Measurements from ENCODE around the gene DPP6. TPM values are rescaled to one million over a fixed set of nuclear protein-coding genes. Genes with fewer than 3 reads are reported as not detected.

Gene DPP6
- total and polyA plus RNA-seq, 9 donors: 0.22 to 3.9 (median 1.3) TPM; not detected in 1

DNA sequence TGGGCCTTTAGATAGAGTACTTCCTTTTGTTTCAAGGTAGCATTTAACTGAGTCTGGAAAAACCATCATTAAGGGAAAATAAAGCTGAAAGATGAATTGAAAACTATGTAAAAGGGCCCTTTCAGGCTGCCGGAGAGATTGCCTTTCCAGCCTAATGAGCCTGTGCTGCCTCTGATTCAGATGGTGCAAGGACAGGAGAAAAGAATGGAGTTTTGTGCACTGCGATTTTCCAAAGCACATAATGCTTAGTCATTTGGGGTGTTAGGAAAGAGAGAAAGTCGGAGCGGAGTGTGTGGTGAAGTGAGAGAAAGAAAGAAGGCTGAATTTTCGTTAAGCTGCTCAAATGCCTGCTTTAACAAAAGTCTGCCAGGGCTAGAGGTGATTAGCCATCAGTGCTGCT is 691.0 kb downstream of the DPP6 start:
- TF ChIP-seq, protein P1, sequence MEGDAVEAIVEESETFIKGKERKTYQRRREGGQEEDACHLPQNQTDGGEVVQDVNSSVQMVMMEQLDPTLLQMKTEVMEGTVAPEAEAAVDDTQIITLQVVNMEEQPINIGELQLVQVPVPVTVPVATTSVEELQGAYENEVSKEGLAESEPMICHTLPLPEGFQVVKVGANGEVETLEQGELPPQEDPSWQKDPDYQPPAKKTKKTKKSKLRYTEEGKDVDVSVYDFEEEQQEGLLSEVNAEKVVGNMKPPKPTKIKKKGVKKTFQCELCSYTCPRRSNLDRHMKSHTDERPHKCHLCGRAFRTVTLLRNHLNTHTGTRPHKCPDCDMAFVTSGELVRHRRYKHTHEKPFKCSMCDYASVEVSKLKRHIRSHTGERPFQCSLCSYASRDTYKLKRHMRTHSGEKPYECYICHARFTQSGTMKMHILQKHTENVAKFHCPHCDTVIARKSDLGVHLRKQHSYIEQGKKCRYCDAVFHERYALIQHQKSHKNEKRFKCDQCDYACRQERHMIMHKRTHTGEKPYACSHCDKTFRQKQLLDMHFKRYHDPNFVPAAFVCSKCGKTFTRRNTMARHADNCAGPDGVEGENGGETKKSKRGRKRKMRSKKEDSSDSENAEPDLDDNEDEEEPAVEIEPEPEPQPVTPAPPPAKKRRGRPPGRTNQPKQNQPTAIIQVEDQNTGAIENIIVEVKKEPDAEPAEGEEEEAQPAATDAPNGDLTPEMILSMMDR (IDR thresholded peaks at IDR 0.05): no peak
- no peak for TF ChIP-seq EP300 (IDR thresholded peaks at IDR 0.05)
- no peak for TF ChIP-seq POLR2A (IDR thresholded peaks at IDR 0.05)
- Histone ChIP-seq H3K27me3 (no peaks in the 10 kb centered on the region), H3K36me3 (no peaks in the 10 kb centered on the region), H3K9me3 (no peaks in the 10 kb centered on the region), H3K4me3 (no peak overlapping the region), H3K27ac (no peak overlapping the region), H3K4me1 (ENCODE audit: insufficient read depth) (no peaks in the 10 kb centered on the region)
- WGBS, 3 donors: 78 to 84% (median 82%) methylated on average over 5 of the region's 5 CpGs
- DNase-seq: no peak
- intact Hi-C loops (cut with DNase I): no loop called here

DNA sequence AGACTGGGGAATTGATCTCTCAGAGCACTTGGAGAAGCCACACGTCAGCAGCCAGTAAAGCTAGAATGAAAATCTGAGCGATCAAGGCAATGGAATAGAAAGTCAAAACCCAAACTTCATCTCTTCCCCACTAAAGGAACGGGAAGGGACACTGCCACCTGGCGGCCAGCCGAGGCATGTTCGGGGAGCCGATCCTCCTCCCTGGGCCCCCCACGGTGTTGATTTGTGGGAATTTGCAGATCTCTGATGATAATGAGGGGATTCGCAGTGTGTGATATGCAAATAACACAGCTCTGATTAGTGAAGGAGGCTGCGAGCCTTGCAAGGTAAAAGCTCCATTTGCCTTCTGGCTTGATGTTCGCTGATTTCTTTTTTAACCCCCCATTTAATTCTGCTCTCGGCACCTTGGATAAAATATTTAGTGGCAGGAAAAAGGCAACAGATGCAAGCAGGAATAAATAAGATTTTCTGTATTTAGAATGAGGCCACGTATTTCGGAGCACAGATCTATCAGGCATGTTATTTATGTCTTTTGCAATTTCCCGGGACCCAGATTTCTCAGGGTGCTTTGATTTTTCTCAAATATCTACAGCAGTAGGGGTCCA is 692.2 kb downstream of the DPP6 start:
- Histone ChIP-seq H3K36me3 (no peaks in the 10 kb centered on the region), H3K27me3 (no peaks in the 10 kb centered on the region), H3K27ac (no peak overlapping the region), H3K4me3 (no peak overlapping the region), H3K9me3 (no peaks in the 10 kb centered on the region), H3K4me1 (ENCODE audit: insufficient read depth) (no peaks in the 10 kb centered on the region)
- 17 to 25% (median 19%) methylated on average over 15 of the region's 15 CpGs for WGBS, 3 donors
- intact Hi-C loops (cut with DNase I): no loop called here
- no peak for DNase-seq
- TF ChIP-seq POLR2A (IDR thresholded peaks at IDR 0.05) (no peak), EP300 (IDR thresholded peaks at IDR 0.05) (no peak)
- TF ChIP-seq, protein P1 (IDR thresholded peaks at IDR 0.05): no peak

DNA sequence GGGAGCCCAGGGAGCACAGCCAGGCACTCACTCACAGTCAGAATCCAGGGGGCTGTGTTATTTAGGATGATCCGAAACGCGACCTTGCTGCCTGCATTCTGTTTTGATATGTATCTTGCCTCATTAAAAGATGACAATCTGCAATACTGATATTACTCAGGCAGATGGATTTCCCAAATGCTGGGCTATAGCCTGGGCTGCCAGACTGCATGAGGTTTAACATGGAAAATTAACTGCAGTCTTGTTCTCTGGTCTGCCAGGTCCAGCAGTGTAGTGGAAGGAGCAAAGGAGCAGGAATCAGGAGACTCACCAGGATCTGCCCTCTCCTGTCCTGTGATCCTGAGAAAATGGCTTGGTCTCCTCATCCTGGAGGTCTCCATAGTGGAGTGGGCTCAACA is 692.7 kb downstream of the DPP6 start:
- Histone ChIP-seq H3K9me3 (no peaks in the 10 kb centered on the region), H3K36me3 (no peaks in the 10 kb centered on the region), H3K4me3 (no peak overlapping the region), H3K27ac (no peak overlapping the region), H3K27me3 (no peaks in the 10 kb centered on the region), H3K4me1 (ENCODE audit: insufficient read depth) (no peaks in the 10 kb centered on the region)
- WGBS, 3 donors: 52 to 62% (median 61%) methylated on average over 3 of the region's 3 CpGs
- DNase-seq: no peak
- no peak for TF ChIP-seq POLR2A (IDR thresholded peaks at IDR 0.05)
- TF ChIP-seq, protein P1 (IDR thresholded peaks at IDR 0.05): no peak
- TF ChIP-seq EP300 (IDR thresholded peaks at IDR 0.05): no peak
- intact Hi-C loops (cut with DNase I): no loop called here

DNA sequence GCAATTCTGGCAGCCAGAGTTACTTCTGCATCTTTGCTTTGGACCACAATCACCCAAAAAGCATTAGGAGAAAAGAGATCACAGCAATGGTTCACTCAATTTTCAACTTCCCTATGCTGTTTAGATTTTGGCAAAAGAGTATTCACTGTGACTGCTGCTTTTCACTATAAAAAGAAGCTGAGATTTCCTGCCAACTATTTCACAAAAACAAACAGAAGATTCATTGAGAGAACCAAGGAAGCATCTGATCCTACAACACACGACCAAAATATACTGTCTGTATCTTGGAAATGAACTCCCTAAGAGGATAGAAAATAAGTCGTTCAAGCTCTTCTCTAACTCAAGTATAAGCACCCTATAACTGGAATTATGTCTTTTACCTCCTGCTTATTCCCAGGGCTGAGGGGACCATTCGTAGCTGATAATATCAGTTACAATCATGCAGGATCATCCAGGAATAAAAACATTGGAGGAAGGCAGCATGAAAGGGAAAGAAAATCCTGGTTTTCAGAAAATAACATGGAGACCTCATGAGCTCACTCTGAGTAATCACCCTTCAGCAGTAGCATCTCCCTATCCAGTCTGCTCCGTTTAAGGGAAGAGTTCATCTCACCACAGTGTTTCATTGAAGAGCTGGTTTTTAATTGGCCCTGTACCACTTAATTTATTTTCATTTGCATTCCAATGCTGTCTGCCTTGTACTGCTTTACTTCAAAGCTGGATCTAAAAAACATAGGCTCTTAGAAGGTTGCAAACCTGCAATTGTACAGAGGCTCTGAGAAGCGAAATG is 694.6 kb downstream of the DPP6 start:
- H3K4me3 ChIP-seq: no peak overlapping the region
- DNase-seq: no peak
- no peaks in the 10 kb centered on the region for H3K9me3 ChIP-seq
- H3K27me3 ChIP-seq: no peaks in the 10 kb centered on the region
- intact Hi-C loops (cut with DNase I): no loop called here
- H3K27ac ChIP-seq: no peak overlapping the region
- 30 to 36% (median 33%) methylated on average over 5 of the region's 5 CpGs for WGBS, 3 donors
- no peaks in the 10 kb centered on the region for H3K36me3 ChIP-seq
- no peaks in the 10 kb centered on the region for H3K4me1 ChIP-seq (ENCODE audit: insufficient read depth)
- TF ChIP-seq, protein P1 (IDR thresholded peaks at IDR 0.05): no peak
- no peak for TF ChIP-seq POLR2A (IDR thresholded peaks at IDR 0.05)
- no peak for TF ChIP-seq EP300 (IDR thresholded peaks at IDR 0.05)

Measured in ovary (tissue), 9 donors.